Caki2 (cell line): ENCODE data around the gene TCP10L. TPM values are rescaled to one million over a fixed set of nuclear protein-coding genes. Genes with fewer than 3 reads are reported as not detected.
"Not testable (repeated sequence)": the region's sequence is repeated elsewhere in the genome, so short reads cannot be mapped to it uniquely, and the experiment has no call there.

ENCODE experiments used
- DNase-seq: peaks from one replicate; pipeline ENCODE4 v3.0.0-alpha.2; 2015; ENCODE audit warnings: low read depth
- in situ Hi-C: cut with HindIII; loops from 2 replicates; pipeline ENCODE4 v1.10.0; 2016; ENCODE audit warnings: low sequenced_read_pairs, low pct_unique_long_range_greater_than_20kb, mixed read lengths
- total RNA-seq: library from RNA; depleted of rRNA; stranded (reverse); fragments of >200 nt; shearing (Covaris generic); gene quantifications from 2 replicates; pipeline ENCODE4 v1.2.3, GENCODE V29; 2014; ENCODE audit warnings: low replicate concordance

Gene TCP10L
- total RNA-seq, 1 experiment from 2014 or later = not detected

GRCh38 chr21:32562915-32563314 is 22.4 kb downstream of the TCP10L start:
- no peak for DNase-seq
- in situ Hi-C loops = no loop called here

GRCh38 chr21:32562426-32562825 is 22.9 kb downstream of the TCP10L start:
- no peak for DNase-seq
- in situ Hi-C loops = no loop called here

DNA sequence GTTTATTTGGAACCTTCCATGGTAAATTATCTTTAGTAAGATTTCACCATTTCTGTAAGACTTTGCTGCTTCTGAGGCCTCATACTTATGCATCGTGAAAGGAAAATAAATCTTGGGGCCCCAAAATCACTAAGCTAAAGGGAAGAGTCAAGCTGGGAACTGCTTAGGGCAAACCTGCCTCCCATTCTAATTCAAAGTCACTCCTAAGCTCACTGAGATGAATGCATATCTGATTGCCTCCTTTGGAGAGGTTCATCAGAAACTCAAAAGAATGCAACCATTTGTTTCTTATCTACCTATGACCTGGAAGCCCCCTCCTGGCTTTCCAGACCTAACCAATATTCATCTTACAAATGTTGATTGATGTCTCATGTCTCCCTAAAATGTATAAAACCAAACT is 23.8 kb downstream of the TCP10L start:
- DNase-seq, in situ Hi-C loops: not testable (repeated sequence)

DNA sequence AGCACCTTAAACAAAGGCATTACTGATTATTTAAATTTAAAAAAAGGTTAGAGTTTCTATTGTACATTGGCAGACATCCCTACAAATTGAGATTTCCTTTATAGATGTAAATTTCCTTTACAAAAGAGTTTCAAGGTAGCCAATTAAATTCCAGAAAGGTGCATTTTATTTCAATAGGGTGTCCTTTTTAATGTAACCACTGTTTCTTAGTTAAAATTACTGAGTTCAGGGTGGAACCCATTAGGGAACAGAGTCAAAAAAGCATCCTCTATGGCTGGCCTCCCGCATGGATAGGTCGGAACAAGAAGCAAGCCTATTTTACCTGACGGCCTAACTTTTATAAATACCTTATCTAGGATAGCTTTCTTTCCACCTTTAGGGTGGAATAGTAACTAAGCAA is 24.4 kb downstream of the TCP10L start:
- DNase-seq = no peak
- in situ Hi-C loops = no loop called here

DNA sequence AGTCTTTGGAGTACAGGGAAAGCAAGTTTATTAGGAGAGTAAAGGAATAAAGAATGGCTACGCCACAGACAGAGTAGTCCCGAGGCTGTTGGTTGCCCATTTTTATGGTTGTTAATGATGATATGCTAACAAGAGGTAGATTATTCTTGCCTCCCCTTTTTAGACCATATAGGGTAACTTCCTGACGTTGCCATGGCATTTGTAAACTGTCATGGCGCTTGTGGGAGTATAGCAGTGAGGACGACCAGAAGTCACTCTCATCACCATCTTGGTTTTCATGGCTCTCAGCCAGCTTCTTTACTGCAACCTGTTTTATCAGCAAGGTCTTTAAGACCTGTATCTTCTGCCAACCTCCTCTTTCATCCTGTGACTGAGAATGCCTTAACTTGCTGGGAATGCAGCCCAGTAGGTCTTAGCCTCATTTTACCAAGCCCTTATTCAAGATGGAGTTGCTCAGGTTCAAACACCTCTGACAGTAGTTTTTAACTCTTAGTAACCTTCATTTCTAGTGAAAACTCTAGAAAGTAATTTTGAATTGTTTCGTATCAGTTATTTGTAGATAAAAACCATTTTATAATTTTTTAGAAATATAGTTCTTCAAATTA is 26.2 kb downstream of the TCP10L start:
- no peak for DNase-seq
- in situ Hi-C loops = no loop called here

GRCh38 chr21:32558106-32558505 is 27.2 kb downstream of the TCP10L start:
- in situ Hi-C loops = no loop called here

GRCh38 chr21:32554832-32555638 is 30.3 kb downstream of the TCP10L start:
- in situ Hi-C loops = no loop called here
- DNase-seq = no peak

More at GRCh38 chr21:32558106-32558505, 27.2 kb downstream of the TCP10L start:
- no peak for DNase-seq

- no peak for DNase-seq
- in situ Hi-C loops = no loop called here
These were observed 35.4 kb downstream of the TCP10L start for GRCh38 chr21:32549886-32550285.

GRCh38 chr21:32549440-32549839 is 35.9 kb downstream of the TCP10L start:
- no peak for DNase-seq
- in situ Hi-C loops = no loop called here

DNA sequence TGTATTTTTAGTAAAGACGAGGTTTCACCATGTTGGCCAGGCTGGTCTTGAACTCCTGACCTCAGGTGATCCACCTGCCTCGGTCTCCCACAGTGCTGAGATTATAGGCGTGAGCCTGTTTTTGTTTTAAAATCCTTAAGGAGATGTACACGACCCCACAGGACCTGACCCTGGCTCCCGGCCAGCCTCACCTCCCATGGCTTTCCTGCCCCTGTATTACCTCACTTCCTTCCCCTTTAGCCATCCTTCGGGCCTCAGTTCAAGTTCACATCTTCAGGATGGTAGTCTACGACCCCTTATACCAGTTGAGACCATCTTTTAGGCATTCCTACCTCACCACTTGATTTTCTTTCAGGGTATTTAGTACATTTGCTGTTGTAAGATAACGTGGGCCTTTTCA is 36.3 kb downstream of the TCP10L start:
- no peak for DNase-seq
- in situ Hi-C loops = no loop called here

DNA sequence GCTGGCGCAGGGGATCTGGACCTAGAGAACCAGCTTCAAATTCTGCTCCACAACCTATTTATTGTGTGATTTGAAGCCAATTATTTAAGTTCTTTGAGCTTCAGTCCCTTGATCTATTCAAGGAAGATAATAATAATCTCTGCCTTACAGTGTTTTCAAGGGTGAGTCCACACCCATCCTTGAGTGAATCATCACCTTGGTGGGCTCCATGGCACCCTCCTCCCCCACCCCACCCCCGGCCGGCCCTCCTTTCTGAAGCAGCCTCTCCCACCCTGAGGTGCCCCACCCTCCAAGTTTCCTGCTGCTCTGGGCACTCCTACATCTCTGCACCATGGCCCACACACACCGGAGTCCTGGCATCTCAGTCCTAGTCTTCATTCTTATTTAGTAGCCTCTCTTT is 38.3 kb downstream of the TCP10L start:
- DNase-seq = no peak
- in situ Hi-C loops = no loop called here

DNA sequence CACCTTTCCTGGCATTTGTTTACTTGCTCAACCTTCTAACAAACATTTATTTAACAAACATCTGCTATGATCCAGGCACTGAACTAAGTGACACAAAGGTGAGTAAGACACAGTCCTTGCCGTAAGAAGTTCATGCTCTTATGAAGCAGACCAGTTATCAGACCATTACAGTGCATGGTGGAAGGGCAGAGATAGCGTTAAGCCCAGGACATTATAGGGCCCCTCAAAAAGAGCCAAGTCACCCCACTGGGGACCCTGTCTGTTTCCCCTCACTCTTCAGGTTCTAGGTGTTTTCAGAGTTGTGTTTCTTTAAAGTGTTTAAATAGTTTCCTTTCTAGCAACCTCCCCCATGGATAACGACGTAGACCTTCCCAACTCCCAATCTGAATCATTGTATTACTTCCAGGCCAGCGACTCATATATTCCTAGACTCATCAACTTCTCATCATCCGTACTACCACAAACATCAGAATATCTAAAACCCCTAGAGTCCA is 39.3 kb downstream of the TCP10L start:
- in situ Hi-C loops = no loop called here
- no peak for DNase-seq

- in situ Hi-C loops = no loop called here
- DNase-seq = no peak
These were observed 40.6 kb downstream of the TCP10L start for GRCh38 chr21:32544697-32545096.

DNA sequence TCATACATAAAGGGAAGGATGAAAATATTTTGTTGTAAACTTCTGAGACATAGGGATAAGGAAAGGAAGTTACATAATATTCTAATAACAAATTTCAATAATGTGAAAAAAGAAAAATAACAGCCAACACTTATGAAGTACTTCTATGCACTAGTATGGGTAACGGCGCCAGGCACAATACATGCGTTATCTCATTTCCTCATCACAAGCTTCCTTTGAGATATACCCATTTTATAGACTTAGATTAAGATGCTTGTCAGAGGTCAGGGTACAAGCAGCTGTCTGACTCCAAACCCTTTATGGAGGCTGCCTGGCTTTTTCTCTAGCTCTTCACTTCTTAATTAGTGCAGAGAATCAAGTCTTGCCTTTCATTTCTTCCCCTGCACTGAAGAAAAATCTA is 41.3 kb downstream of the TCP10L start:
- no peak for DNase-seq
- in situ Hi-C loops = no loop called here

DNA sequence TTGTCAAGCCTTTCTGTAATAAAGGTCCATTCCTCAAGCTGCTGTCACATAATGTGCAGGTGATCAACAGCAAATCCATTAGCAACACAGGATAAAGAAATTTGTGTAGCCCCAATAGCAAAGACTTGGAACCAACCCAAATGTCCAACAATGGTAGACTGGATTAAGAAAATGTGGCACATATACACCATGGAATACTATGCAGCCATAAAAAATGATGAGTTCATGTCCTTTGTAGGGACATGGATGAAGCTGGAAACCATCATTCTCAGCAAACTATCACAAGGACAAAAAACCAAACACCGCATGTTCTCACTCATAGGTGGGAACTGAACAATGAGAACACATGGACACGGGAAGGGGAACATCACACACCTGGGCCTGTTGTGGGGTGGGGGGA is 42.3 kb downstream of the TCP10L start:
- in situ Hi-C loops, DNase-seq: not testable (repeated sequence)

DNA sequence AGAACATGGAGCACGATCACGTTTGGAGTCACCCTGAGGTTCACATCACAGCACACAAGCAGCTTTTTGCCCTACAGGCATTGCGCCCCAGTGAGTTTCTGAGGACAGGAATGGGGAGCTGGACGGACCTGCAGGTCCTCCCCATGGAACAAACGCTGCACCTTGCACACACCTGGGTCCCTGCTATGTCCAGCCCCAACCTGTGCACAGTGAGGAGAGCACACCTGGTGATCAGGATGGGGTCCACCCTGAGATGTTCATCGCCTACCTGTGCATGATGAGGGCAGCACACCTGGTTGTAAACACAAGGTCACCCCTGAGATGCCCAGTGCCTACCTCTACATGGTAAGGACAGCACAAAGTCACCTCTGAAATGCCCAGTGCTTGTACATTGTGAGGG is 45.9 kb downstream of the TCP10L start:
- DNase-seq = no peak
- in situ Hi-C loops = no loop called here

GRCh38 chr21:32538147-32538792 is 47.1 kb downstream of the TCP10L start:
- in situ Hi-C loops = no loop called here
- DNase-seq = no peak

DNA sequence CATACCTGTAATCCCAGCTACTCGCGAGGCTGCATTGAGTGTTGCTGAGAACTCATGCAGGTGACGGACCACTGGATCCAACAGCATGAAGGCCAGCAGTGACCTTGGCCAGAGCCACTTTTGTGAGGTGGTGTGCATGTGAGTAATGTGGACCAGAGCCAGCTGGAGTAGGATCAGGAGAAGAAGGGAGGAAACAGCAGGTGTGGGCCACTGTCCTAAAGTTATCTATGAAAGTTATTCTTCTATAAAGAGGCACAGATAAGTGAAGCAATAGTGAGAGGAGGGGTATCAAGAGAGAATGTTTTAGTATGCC is 47.8 kb downstream of the TCP10L start:
- in situ Hi-C loops = no loop called here
- DNase-seq = no peak

DNA sequence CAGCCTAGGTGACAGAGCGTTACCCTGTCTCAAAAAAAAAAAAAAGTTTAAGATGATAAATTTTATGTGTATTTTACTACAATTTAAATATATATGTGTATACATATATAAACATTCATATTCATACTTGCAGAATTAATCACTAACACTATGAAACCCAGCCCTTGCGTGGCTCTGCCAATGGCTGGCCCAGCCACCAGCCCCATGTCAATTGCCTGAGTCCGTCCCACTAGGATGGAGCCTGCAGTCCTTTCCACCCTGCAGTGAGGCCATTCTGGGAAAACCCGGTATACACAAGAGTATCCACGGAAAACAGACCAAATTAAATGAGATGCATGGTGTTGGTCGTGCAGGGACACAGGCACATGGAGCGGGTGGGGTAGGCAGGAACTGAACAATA is 49.7 kb downstream of the TCP10L start:
- DNase-seq = no peak

More for the DNA sequence above, 49.7 kb downstream of the TCP10L start:
- in situ Hi-C loops = no loop called here
